DOHH2 (cell line): Measurements from ENCODE around the gene MGLL.

Source experiments
- H3F3A ChIP-seq: fragments of 200-600 bp; sonication (generic), shearing (Covaris generic); 2 replicates; pipeline ENCODE4 v1.6.0; 2016; ENCODE audit warnings: antibody characterized with exemption, mild to moderate bottlenecking; ENCODE audit not compliant: control insufficient read depth, insufficient read depth
- H3K27ac ChIP-seq: fragments of 200-600 bp; sonication (generic); 2 replicates; pipeline ENCODE4 v1.5.1; 2014; ENCODE audit warnings: low read depth, mild to moderate bottlenecking, low read length, moderate library complexity
- H3K27me3 ChIP-seq: fragments of 200-600 bp; sonication (generic); 2 replicates; pipeline ENCODE4 v1.6.1; 2014; ENCODE audit warnings: mild to moderate bottlenecking, low read length, mixed read lengths; ENCODE audit not compliant: control insufficient read depth
- H3K36me3 ChIP-seq: fragments of 200-600 bp; sonication (generic); 2 replicates; pipeline ENCODE4 v1.6.1; 2014; ENCODE audit warnings: mild to moderate bottlenecking, low read length, moderate library complexity, mixed read lengths; ENCODE audit not compliant: control insufficient read depth
- H3K4me1 ChIP-seq: fragments of 200-600 bp; sonication (generic); 2 replicates; pipeline ENCODE4 v1.6.1; 2014; ENCODE audit warnings: mild to moderate bottlenecking, low read length, mixed read lengths; ENCODE audit not compliant: control insufficient read depth
- H3K4me2 ChIP-seq: fragments of 200-600 bp; sonication (generic); 2 replicates; pipeline ENCODE4 v1.6.0; 2014; ENCODE audit warnings: mild to moderate bottlenecking, low read length, moderate library complexity
- H3K4me3 ChIP-seq: fragments of 200-600 bp; sonication (generic); 2 replicates; pipeline ENCODE4 v1.5.1; 2014; ENCODE audit warnings: mild to moderate bottlenecking, low read length, mixed read lengths
- H3K79me2 ChIP-seq: fragments of 200-600 bp; sonication (generic); 2 replicates; pipeline ENCODE4 v1.6.1; 2014; ENCODE audit warnings: mild to moderate bottlenecking, low read length, mixed read lengths; ENCODE audit not compliant: control insufficient read depth
- H3K9me2 ChIP-seq: fragments of 200-600 bp; sonication (generic); replicated peaks from 2 replicates; pipeline ENCODE4 v1.6.1; 2014; ENCODE audit warnings: mild to moderate bottlenecking, low read length, mixed read lengths; ENCODE audit not compliant: control insufficient read depth
- H3K9me3 ChIP-seq: fragments of 200-600 bp; sonication (generic); 2 replicates; pipeline ENCODE4 v1.6.1; 2014; ENCODE audit warnings: antibody characterized with exemption, low read length, mixed read lengths; ENCODE audit not compliant: control insufficient read depth, insufficient read depth
- H4K20me1 ChIP-seq: fragments of 200-600 bp; sonication (generic); 2 replicates; pipeline ENCODE4 v1.6.0; 2014; ENCODE audit warnings: low read depth, mild to moderate bottlenecking, antibody characterized with exemption, low read length, moderate library complexity; ENCODE audit not compliant: control insufficient read depth, insufficient read depth
- EZH2phosphoT487 ChIP-seq: fragments of 200-600 bp; sonication (generic); IDR thresholded peaks from 2 replicates; pipeline ENCODE4 v1.6.1; 2017; ENCODE audit warnings: borderline replicate concordance, mild to moderate bottlenecking, antibody characterized with exemption, low read length, moderate library complexity, mixed read lengths
- TF ChIP-seq, protein P1 (sequence below): fragments of 200-600 bp; sonication (generic); IDR thresholded peaks from one replicate; pipeline ENCODE4 v1.5.1; 2014; ENCODE audit warnings: antibody characterized with exemption, mild to moderate bottlenecking, low read depth, low read length; ENCODE audit not compliant: poor library complexity, severe bottlenecking

MGLL gene

DNA sequence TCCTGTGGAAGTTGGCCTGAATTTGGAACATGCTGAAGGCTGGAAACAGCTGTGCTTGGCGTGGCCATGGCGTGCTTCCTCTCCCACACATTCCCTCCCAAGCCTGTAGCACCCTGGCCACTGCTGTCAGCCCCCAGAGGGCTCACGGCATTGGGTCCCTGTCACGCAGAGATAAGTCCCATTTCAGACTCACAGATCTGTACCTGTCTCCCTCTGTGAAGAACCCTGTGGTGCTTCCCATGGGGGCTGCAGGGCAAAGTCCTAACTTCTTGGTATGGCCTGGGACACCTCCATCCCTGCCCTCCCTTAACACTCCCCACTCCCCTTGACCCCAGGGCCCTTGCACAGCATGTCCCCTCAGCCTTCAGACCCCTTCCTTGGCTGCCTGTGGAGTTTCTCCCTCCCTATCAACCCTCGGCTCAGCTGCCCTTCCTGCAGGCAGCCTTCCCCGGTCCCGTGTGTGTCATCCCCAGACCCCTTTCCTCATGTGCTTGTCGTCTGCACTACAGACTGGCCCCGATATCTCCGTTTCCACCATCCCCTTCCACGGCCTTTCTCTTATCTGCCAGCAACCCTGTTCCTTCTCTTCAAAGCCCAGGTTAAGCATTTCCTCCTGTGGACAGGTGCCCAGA, 120.9 kb downstream of the MGLL start:
- no peaks in the 10 kb centered on the region for H3F3A ChIP-seq
- H3K79me2 ChIP-seq, result no peaks in the 10 kb centered on the region
- H3K4me2 ChIP-seq, result no peak overlapping the region
- H3K9me2 ChIP-seq, result no peaks in the 10 kb centered on the region
- H4K20me1 ChIP-seq, result no peaks in the 10 kb centered on the region
- H3K4me1 ChIP-seq, result peaks cover 16% of the 10 kb centered on the region
- no peaks in the 10 kb centered on the region for H3K27me3 ChIP-seq
- no peak overlapping the region for H3K4me3 ChIP-seq
- H3K9me3 ChIP-seq, result no peaks in the 10 kb centered on the region
- H3K36me3 ChIP-seq, result no peaks in the 10 kb centered on the region
- TF ChIP-seq EZH2phosphoT487, result no peak
- TF ChIP-seq, protein P1, sequence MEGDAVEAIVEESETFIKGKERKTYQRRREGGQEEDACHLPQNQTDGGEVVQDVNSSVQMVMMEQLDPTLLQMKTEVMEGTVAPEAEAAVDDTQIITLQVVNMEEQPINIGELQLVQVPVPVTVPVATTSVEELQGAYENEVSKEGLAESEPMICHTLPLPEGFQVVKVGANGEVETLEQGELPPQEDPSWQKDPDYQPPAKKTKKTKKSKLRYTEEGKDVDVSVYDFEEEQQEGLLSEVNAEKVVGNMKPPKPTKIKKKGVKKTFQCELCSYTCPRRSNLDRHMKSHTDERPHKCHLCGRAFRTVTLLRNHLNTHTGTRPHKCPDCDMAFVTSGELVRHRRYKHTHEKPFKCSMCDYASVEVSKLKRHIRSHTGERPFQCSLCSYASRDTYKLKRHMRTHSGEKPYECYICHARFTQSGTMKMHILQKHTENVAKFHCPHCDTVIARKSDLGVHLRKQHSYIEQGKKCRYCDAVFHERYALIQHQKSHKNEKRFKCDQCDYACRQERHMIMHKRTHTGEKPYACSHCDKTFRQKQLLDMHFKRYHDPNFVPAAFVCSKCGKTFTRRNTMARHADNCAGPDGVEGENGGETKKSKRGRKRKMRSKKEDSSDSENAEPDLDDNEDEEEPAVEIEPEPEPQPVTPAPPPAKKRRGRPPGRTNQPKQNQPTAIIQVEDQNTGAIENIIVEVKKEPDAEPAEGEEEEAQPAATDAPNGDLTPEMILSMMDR, result no peak
- H3K27ac ChIP-seq, result no peak overlapping the region

DNA sequence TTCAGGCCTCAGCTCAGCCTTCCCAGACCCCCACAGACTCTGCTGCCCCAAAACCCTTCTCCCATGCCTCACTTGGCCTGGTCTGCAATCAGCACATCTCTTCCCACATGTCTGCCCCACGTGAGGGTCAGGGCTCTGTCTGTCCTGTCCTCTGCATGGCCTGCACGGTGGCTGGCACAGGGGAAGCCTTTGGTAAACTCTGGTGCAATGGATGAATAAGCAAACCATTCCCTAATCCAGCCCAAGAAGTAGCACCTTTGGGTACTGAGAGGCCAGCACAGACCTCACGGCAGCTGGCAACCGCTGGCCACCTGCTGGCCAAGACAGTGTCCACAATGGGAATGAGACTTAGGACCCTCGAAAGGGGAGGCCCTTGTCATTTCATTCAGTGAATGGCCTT, 121.9 kb downstream of the MGLL start:
- Histone ChIP-seq H3K4me3 (no peak overlapping the region), H3F3A (no peaks in the 10 kb centered on the region), H3K27me3 (no peaks in the 10 kb centered on the region), H3K4me2 (no peak overlapping the region), H3K36me3 (no peaks in the 10 kb centered on the region), H3K79me2 (no peaks in the 10 kb centered on the region), H4K20me1 (no peaks in the 10 kb centered on the region), H3K4me1 (peaks cover 17% of the 10 kb centered on the region), H3K9me3 (no peaks in the 10 kb centered on the region), H3K9me2 (no peaks in the 10 kb centered on the region), H3K27ac (no peak overlapping the region)
- TF ChIP-seq, protein P1, result no peak
- no peak for TF ChIP-seq EZH2phosphoT487

DNA sequence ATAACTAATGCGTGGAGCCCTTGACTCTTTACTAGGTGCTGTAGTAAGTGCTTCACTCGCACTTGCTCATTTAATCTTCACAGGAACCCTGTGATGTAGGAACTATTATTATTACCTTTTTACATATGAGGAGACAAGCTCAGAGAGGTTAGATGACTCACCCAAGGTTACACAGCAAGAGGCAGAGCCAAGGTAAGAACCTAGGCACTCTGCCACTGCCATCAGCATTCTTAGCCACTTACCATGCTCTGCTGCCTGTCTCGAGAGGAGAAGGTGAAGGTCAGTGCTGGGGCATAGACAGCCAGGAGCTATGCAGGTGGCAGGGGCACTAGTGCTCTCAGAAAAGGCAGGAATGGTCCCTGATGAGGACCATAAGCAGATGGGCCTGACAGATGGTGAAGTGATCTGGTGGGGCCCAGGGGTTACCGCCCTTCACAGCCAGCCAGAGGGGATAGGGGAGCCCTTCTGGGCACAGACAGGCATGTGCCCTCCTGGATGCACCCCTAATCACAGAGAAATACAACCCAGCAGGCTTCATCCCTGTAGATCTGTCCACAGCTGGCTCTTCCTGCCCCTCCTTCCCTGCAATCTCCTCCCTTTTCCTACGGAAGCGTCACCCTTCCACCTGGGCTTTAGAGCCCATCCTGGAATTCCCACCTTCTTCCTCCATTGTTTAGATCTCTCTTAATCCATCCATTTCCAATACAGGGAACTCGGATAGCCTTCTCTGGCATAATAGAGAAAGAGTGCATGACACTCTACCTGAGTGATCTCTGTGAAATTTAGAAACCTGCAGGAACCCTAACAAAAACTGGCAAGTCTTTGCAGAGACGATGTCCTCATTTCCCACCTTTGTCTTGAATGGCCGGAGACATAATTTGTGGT, 122.7 kb downstream of the MGLL start:
- H3K9me2 ChIP-seq, result no peaks in the 10 kb centered on the region
- H3K27ac ChIP-seq, result no peak overlapping the region
- H3K4me1 ChIP-seq, result peaks cover 17% of the 10 kb centered on the region
- H3K9me3 ChIP-seq, result no peaks in the 10 kb centered on the region
- no peaks in the 10 kb centered on the region for H3K79me2 ChIP-seq
- H3F3A ChIP-seq, result no peaks in the 10 kb centered on the region
- no peaks in the 10 kb centered on the region for H3K36me3 ChIP-seq
- no peaks in the 10 kb centered on the region for H3K27me3 ChIP-seq
- TF ChIP-seq, protein P1, result no peak
- no peak for TF ChIP-seq EZH2phosphoT487
- H4K20me1 ChIP-seq, result no peaks in the 10 kb centered on the region
- no peak overlapping the region for H3K4me2 ChIP-seq
- H3K4me3 ChIP-seq, result no peak overlapping the region
